Measurements from ENCODE around the gene TCP1. TPM values are rescaled to one million over a fixed set of nuclear protein-coding genes. Genes with fewer than 3 reads are reported as not detected.
A peak's percentile ranks its signal among the peaks of the same experiment; 100 is the strongest.

TCP1 gene
- total and polyA plus RNA-seq, 8 donors: 43.7 to 91.7 (median 75.2) TPM

- TF ChIP-seq CTCF (IDR thresholded peaks at IDR 0.05): no peak
- 0% methylated on average over 56 of the region's 56 CpGs for WGBS, 2 donors
- no peak for FAIRE-seq
- peak; percentile 82 to 92 (median 88) for ATAC-seq
- intact Hi-C loops (cut with DNase I): no loop called here
- H3K27me3 ChIP-seq: no peaks in the 10 kb centered on the region
- peaks cover 0 to 6% (median 4%) of the 10 kb centered on the region in 3 donors for H3K36me3 ChIP-seq
- H3K4me1 ChIP-seq: peaks cover 20 to 40% (median 33%) of the 10 kb centered on the region in 3 donors
- no peaks in the 10 kb centered on the region for H3K9me3 ChIP-seq
- peak; percentile 90 to 96 (median 92) for DNase-seq
- H3K27ac ChIP-seq: peak within 1 kb of the TSS; percentile 78 to 100 (median 92)
- H3K4me3 ChIP-seq: peak within 1 kb of the TSS; percentile 94 to 100 (median 96)
Measured at GRCh38 chr6:159790149-159790955, 950 bp upstream of the TCP1 start, which contains the start of gene MRPL18. TSS of gene MRPL18 (plus strand) at chr6:159790467. CDS start at chr6:159790588, 121 bp downstream.

- DNase-seq (peak; percentile 32 to 80 (median 56)), ATAC-seq (peak; percentile 8 to 31 (median 24)), FAIRE-seq (no peak)
- Histone ChIP-seq H3K9me3 (no peaks in the 10 kb centered on the region), H3K4me3 (peak overlapping the region; percentile 94 to 100 (median 96)), H3K27ac (peak overlapping the region; percentile 70 to 100 (median 88)), H3K36me3 (peaks cover 0 to 19% (median 9%) of the 10 kb centered on the region in 3 donors), H3K27me3 (no peaks in the 10 kb centered on the region), H3K4me1 (peaks cover 20 to 40% (median 33%) of the 10 kb centered on the region in 3 donors)
- WGBS, 2 donors: 0% methylated on average over 57 to 60 of the region's 60 CpGs
- no peak for TF ChIP-seq CTCF (IDR thresholded peaks at IDR 0.05)
- intact Hi-C loops (cut with DNase I): loop anchor here in 1 of 3 donors (10.0 kb wide), 1 partner anchor 54 kb away; no protein-coding TSS in a partner anchor
Measured at GRCh38 chr6:159788753-159789376, 537 bp downstream of the TCP1 start.

- FAIRE-seq: no peak
- no peaks in the 10 kb centered on the region for H3K27me3 ChIP-seq
- TF ChIP-seq CTCF (IDR thresholded peaks at IDR 0.05): no peak
- intact Hi-C loops (cut with DNase I): loop anchor here in 1 of 3 donors (10.0 kb wide), 1 partner anchor 53 kb away; no protein-coding TSS in a partner anchor
- H3K9me3 ChIP-seq: no peaks in the 10 kb centered on the region
- H3K27ac ChIP-seq: peak overlapping the region in 1 of 4 donors; percentile 100
- 19 to 26% methylated on average over 15 of the region's 15 CpGs for WGBS, 2 donors
- peaks cover 20 to 40% (median 33%) of the 10 kb centered on the region in 3 donors for H3K4me1 ChIP-seq
- DNase-seq: no peak
- ATAC-seq: no peak
- peak overlapping the region; percentile 94 to 100 (median 96) for H3K4me3 ChIP-seq
- H3K36me3 ChIP-seq: peaks cover 0 to 25% (median 11%) of the 10 kb centered on the region in 3 donors
Measured at GRCh38 chr6:159788276-159788675, 1.1 kb downstream of the TCP1 start.

- no peak for TF ChIP-seq CTCF (IDR thresholded peaks at IDR 0.05)
- H3K27ac ChIP-seq: no peak overlapping the region
- no peaks in the 10 kb centered on the region for H3K9me3 ChIP-seq
- peaks cover 0 to 52% (median 40%) of the 10 kb centered on the region in 3 donors for H3K36me3 ChIP-seq
- H3K4me3 ChIP-seq: no peak overlapping the region
- ATAC-seq (no peak), DNase-seq (no peak), FAIRE-seq (peak; percentile 9)
- WGBS, 2 donors: 48 to 53% methylated on average over 3 of the region's 3 CpGs
- intact Hi-C loops (cut with DNase I): no loop called here
- H3K4me1 ChIP-seq: no peaks in the 10 kb centered on the region
- no peaks in the 10 kb centered on the region for H3K27me3 ChIP-seq
Measured at GRCh38 chr6:159778542-159779103, 10.8 kb downstream of the TCP1 start.
